HCT116 (cell line): ENCODE measurements around the gene ASAP2.

Experiments
- CTCF ChIP-seq, 3 experiments: fragments of 200-600 bp in 1 of 3; sonication (generic) in 1 of 3; IDR thresholded peaks in 2 of 3; conservative IDR thresholded peaks in 1 of 3; 2 replicates each; pipeline ENCODE4 v1.5.1; 2012 to 2017; ENCODE audit warnings: low read depth in 2 of 3, low read length in 2 of 3, antibody characterized with exemption in 1 of 3, borderline replicate concordance in 1 of 3, control low read depth in 1 of 3, mild to moderate bottlenecking in 1 of 3, mixed read lengths in 1 of 3, mixed run types in 1 of 3, moderate library complexity in 1 of 3; ENCODE audit not compliant: insufficient read depth in 1 of 3
- EZH2 ChIP-seq: fragments of 200-600 bp; sonication (generic); IDR thresholded peaks from 2 replicates; pipeline ENCODE4 v1.6.1; 2017; ENCODE audit warnings: antibody characterized with exemption, mixed run types
- EZH2phosphoT487 ChIP-seq: fragments of 200-600 bp; IDR thresholded peaks from 2 replicates; pipeline ENCODE4 v1.6.1; 2018; ENCODE audit warnings: antibody characterized with exemption, borderline replicate concordance
- POLR2A ChIP-seq: IDR thresholded peaks from 2 replicates; pipeline ENCODE4 v1.7.0; 2011; ENCODE audit warnings: borderline replicate concordance; ENCODE audit not compliant: insufficient read depth, insufficient read length; ENCODE audit errors: extremely low read depth
- POLR2AphosphoS5 ChIP-seq: IDR thresholded peaks from 2 replicates; pipeline ENCODE4 v1.6.1; 2011; ENCODE audit warnings: mild to moderate bottlenecking, low read depth, low read length, moderate library complexity
- REST ChIP-seq: IDR thresholded peaks from 2 replicates; pipeline ENCODE4 v1.6.1; 2012; ENCODE audit warnings: low read depth
- SRF ChIP-seq: IDR thresholded peaks from 2 replicates; pipeline ENCODE4 v1.6.1; 2012; ENCODE audit warnings: low read depth
- ZNF274 ChIP-seq: fragments of 200-500 bp; sonication (Bioruptor generic); IDR thresholded peaks from 2 replicates; pipeline ENCODE4 v1.6.1; 2014; ENCODE audit warnings: mild to moderate bottlenecking, low read depth, low read length, inconsistent platforms

GRCh38 chr2:9203006-9203405 lies 3.6 kb upstream of the ASAP2 start:
- no peak for TF ChIP-seq POLR2A
- TF ChIP-seq CTCF (IDR thresholded peaks at IDR 0.05 in 2 of 3, conservative IDR thresholded peaks at IDR 0.05 in 1 of 3; ENCODE audit: borderline replicate concordance in 1 of 3, insufficient read depth in 1 of 3, low read depth in 2 of 3, low read length in 2 of 3), result no peak
- TF ChIP-seq ZNF274, result no peak
- no peak for TF ChIP-seq POLR2AphosphoS5
- no peak for TF ChIP-seq SRF
- no peak for TF ChIP-seq REST
- TF ChIP-seq EZH2phosphoT487, result no peak
- TF ChIP-seq EZH2, result no peak
